Measurements from ENCODE around the gene PXDN.
"Not testable (repeated sequence)": the region's sequence is repeated elsewhere in the genome, so short reads cannot be mapped to it uniquely, and the experiment has no call there.

PXDN gene

DNA sequence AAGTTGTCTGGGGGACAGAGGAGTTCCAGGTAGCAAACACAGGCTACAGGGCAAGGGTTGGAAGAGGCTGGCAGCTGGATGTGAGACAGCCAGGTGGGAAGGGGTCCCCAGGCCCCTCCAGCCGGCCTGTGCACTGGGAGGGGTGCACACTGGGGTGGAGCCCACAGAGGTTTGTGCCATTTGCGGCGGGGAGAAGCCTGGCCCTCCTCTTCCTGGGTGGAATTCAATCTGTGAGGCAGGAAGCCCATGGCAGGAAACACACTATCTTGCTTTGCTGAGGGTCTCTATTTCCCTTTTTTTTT, 63.3 kb downstream of the PXDN start:
- Mint-ChIP-seq H3K27ac (peak overlapping the region in 1 of 3 experiments; percentile 41), H3K36me3 (ENCODE audit: low read depth) (peaks cover 35% of the 10 kb centered on the region), H3K27me3 (ENCODE audit: low read depth) (no peaks in the 10 kb centered on the region), H3K4me1 (peaks cover 6% of the 10 kb centered on the region), H3K4me3 (no peak overlapping the region), H3K9me3 (no peaks in the 10 kb centered on the region)
- TF ChIP-seq, protein P1, sequence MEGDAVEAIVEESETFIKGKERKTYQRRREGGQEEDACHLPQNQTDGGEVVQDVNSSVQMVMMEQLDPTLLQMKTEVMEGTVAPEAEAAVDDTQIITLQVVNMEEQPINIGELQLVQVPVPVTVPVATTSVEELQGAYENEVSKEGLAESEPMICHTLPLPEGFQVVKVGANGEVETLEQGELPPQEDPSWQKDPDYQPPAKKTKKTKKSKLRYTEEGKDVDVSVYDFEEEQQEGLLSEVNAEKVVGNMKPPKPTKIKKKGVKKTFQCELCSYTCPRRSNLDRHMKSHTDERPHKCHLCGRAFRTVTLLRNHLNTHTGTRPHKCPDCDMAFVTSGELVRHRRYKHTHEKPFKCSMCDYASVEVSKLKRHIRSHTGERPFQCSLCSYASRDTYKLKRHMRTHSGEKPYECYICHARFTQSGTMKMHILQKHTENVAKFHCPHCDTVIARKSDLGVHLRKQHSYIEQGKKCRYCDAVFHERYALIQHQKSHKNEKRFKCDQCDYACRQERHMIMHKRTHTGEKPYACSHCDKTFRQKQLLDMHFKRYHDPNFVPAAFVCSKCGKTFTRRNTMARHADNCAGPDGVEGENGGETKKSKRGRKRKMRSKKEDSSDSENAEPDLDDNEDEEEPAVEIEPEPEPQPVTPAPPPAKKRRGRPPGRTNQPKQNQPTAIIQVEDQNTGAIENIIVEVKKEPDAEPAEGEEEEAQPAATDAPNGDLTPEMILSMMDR (IDR thresholded peaks at IDR 0.05; ENCODE audit: unreplicated experiment in 3 of 3): no peak

DNA sequence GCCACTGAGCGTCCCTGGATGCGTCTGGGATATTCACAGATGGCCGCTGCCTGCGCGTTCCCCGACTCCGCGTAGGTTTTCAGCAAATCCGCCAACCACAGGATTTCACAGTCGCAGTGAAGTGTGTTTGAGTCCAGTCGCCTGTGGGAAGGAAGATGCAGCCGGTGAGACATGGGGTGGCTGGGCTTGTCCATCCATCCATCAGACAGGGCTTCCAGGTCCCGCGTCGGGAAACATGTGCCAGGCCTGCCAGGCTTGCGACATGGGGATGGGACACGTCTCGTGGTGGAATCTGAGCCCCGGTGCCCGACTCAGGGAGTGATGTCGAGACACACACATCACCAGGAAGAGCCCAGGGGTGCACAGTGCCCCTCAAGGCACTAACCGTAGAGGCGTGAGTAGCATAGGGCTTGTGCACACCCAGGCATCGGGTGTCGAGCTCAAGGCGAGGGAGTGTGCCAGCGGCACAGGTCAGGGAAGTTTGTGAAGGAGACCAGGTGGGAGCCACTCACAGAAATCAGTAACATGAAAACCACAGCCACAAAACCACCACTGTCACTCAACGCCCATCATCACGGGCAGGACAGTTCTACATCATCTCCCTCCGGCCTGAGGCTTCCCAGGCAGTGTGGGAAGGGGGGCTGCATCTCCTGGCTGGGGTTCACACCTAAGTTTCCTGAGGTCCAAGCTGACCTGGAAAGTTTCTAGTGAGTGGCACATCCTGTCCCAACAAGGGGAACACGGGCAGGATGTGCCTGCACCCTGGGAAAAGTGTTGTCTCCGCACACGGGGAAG, 63.9 kb downstream of the PXDN start:
- no peak overlapping the region for H3K4me3 Mint-ChIP-seq
- peaks cover 6% of the 10 kb centered on the region for H3K4me1 Mint-ChIP-seq

DNA sequence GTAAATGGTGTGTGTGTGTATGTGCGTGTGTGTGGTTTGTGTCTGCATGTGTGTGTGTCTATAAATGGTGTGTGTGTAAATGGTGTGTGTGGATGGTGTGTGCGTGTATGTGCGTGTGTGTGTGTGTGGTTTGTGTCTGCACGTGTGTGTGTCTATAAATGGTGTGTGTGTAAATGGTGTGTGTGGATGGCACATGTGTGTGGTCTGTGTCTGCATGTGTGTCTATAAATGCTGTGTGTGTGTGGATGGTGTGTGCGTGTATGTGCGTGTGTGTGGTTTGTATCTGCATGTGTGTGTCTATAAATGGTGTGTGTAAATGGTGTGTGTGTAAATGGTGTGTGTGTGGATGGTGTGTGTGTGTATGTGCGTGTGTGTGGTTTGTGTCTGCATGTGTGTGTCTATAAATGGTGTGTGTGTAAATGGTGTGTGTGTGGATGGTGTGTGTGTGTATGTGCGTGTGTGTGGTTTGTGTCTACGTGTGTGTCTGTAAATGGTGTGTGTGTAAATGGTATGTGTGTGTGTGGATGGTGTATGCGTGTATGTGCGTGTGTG, 64.8 kb downstream of the PXDN start:
- not testable (repeated sequence) for H3K4me1 Mint-ChIP-seq; H3K27me3 Mint-ChIP-seq (ENCODE audit: low read depth); H3K9me3 Mint-ChIP-seq; H3K27ac Mint-ChIP-seq; H3K4me3 Mint-ChIP-seq
- H3K36me3 Mint-ChIP-seq (ENCODE audit: low read depth): peaks cover 38% of the 10 kb centered on the region

More for the DNA sequence above, 63.9 kb downstream of the PXDN start:
- TF ChIP-seq, protein P1 (IDR thresholded peaks at IDR 0.05; ENCODE audit: unreplicated experiment in 3 of 3): no peak
- H3K27ac Mint-ChIP-seq: peak overlapping the region in 1 of 3 experiments; percentile 41
- no peaks in the 10 kb centered on the region for H3K9me3 Mint-ChIP-seq
- peaks cover 38% of the 10 kb centered on the region for H3K36me3 Mint-ChIP-seq (ENCODE audit: low read depth)
- no peaks in the 10 kb centered on the region for H3K27me3 Mint-ChIP-seq (ENCODE audit: low read depth)

- not testable (repeated sequence) for H3K4me3 Mint-ChIP-seq; H3K27me3 Mint-ChIP-seq (ENCODE audit: low read depth); H3K9me3 Mint-ChIP-seq; H3K27ac Mint-ChIP-seq; H3K4me1 Mint-ChIP-seq
- H3K36me3 Mint-ChIP-seq (ENCODE audit: low read depth): peaks cover 38% of the 10 kb centered on the region
Observed at GRCh38 chr2:1679065-1679464, 65.2 kb downstream of the PXDN start.

DNA sequence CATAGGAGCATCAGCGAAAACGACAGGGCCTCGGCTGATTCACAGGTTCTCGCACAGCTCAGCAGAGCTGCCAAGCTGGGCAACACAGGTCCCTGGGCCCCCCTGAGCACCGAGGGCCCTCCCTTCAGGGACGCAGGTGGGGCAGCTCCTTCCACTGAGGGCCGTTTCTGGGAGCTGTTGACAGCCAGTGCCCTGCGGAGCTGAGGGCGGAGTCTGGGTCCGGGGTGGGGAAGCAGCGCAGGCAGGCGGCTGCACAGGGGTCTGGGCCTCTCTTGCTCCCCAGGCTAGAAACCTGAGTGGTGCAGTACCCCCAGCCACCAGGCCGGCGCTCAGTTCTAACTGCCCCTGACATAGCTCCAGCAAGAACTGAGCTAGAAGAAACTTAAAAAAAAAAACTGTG, 65.7 kb downstream of the PXDN start:
- Mint-ChIP-seq H3K27ac (peak overlapping the region in 1 of 3 experiments; percentile 54), H3K36me3 (ENCODE audit: low read depth) (peaks cover 41% of the 10 kb centered on the region), H3K9me3 (no peaks in the 10 kb centered on the region), H3K4me3 (no peak overlapping the region), H3K27me3 (ENCODE audit: low read depth) (no peaks in the 10 kb centered on the region), H3K4me1 (peaks cover 6% of the 10 kb centered on the region)
- TF ChIP-seq, protein P1 (IDR thresholded peaks at IDR 0.05; ENCODE audit: unreplicated experiment in 3 of 3): no peak

DNA sequence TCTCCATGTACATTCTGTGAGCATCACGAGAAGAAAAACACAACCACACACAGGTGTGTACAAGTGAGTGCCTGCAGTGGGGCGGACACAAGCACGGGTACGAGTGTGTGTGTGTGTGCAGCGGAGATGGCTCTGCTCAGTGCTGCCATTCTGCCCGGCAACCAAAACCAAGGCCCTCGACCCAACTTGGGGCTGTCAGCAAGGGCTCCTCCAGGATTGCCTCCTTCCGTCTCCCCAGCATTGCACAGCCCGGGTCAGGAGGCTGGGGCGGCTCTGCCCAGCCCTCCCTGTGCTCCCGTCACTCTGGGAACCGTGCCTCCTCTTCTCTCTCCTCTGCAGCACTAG, 66.5 kb downstream of the PXDN start:
- H3K27ac Mint-ChIP-seq: peak overlapping the region in 2 of 3 experiments; percentile 46 to 54
- H3K4me1 Mint-ChIP-seq: peaks cover 6% of the 10 kb centered on the region
- H3K27me3 Mint-ChIP-seq (ENCODE audit: low read depth): no peaks in the 10 kb centered on the region
- H3K36me3 Mint-ChIP-seq (ENCODE audit: low read depth): peaks cover 48% of the 10 kb centered on the region
- no peaks in the 10 kb centered on the region for H3K9me3 Mint-ChIP-seq
- H3K4me3 Mint-ChIP-seq: no peak overlapping the region
- TF ChIP-seq, protein P1 (IDR thresholded peaks at IDR 0.05; ENCODE audit: unreplicated experiment in 3 of 3): no peak

Data from nephron (organoid).